Omental fat pad (tissue), 4 donors: Measurements from ENCODE around the gene SMARCD3. TPM values are rescaled to one million over a fixed set of nuclear protein-coding genes. Genes with fewer than 3 reads are reported as not detected.
A peak's percentile ranks its signal among the peaks of the same experiment; 100 is the strongest.

Source experiments
- ATAC-seq: fragments of 150-250 bp; one replicate; pipeline ENCODE4 v1.9.1; 2016; ENCODE audit warnings: mild to moderate bottlenecking, moderate library complexity; ENCODE audit not compliant: low FRiP score
- DNase-seq: peaks from one replicate; pipeline ENCODE4 v3.0.0-alpha.2; 2019; ENCODE audit warnings: low spot score
- total RNA-seq, 4 donors: library from RNA; depleted of rRNA; stranded (reverse); fragments of >200 nt; gene quantifications; one replicate each; pipeline ENCODE4 v1.1.0, GENCODE V29; 2016
- TF ChIP-seq, protein P1 (sequence below), 3 donors: fragments of 450-650 bp; IDR thresholded peaks; one replicate each; pipeline ENCODE4 v1.5.1; 2016 to 2017; ENCODE audit warnings: antibody characterized with exemption in 3 of 3, mild to moderate bottlenecking in 3 of 3, moderate library complexity in 2 of 3

Gene SMARCD3
- total RNA-seq, 4 donors from 2014 or later = 19.7 to 57.5 (median 31.2) TPM

GRCh38 chr7:151226875-151227782, 21.4 kb downstream of the SMARCD3 start, which contains the start of gene ABCF2:
Gene ABCF2 (minus strand): TSS chr7:151227205. CDS start chr7:151226458, 747 bp downstream.
- DNase-seq (peak; percentile 99), ATAC-seq (peak; percentile 100)
- TF ChIP-seq, protein P1, sequence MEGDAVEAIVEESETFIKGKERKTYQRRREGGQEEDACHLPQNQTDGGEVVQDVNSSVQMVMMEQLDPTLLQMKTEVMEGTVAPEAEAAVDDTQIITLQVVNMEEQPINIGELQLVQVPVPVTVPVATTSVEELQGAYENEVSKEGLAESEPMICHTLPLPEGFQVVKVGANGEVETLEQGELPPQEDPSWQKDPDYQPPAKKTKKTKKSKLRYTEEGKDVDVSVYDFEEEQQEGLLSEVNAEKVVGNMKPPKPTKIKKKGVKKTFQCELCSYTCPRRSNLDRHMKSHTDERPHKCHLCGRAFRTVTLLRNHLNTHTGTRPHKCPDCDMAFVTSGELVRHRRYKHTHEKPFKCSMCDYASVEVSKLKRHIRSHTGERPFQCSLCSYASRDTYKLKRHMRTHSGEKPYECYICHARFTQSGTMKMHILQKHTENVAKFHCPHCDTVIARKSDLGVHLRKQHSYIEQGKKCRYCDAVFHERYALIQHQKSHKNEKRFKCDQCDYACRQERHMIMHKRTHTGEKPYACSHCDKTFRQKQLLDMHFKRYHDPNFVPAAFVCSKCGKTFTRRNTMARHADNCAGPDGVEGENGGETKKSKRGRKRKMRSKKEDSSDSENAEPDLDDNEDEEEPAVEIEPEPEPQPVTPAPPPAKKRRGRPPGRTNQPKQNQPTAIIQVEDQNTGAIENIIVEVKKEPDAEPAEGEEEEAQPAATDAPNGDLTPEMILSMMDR (IDR thresholded peaks at IDR 0.05) = no peak

GRCh38 chr7:151226560-151226874, 22.0 kb downstream of the SMARCD3 start:
- TF ChIP-seq, protein P1 (IDR thresholded peaks at IDR 0.05) = no peak
- DNase-seq (no peak), ATAC-seq (peak; percentile 3)

GRCh38 chr7:151225948-151226510, 22.5 kb downstream of the SMARCD3 start:
- no peak for ATAC-seq

GRCh38 chr7:151223728-151224127, 24.8 kb downstream of the SMARCD3 start:
- no peak for DNase-seq
- TF ChIP-seq, protein P1 (IDR thresholded peaks at IDR 0.05) = no peak
- no peak for ATAC-seq

More at GRCh38 chr7:151225948-151226510, 22.5 kb downstream of the SMARCD3 start:
- TF ChIP-seq, protein P1 (IDR thresholded peaks at IDR 0.05) = no peak
- no peak for DNase-seq

DNA sequence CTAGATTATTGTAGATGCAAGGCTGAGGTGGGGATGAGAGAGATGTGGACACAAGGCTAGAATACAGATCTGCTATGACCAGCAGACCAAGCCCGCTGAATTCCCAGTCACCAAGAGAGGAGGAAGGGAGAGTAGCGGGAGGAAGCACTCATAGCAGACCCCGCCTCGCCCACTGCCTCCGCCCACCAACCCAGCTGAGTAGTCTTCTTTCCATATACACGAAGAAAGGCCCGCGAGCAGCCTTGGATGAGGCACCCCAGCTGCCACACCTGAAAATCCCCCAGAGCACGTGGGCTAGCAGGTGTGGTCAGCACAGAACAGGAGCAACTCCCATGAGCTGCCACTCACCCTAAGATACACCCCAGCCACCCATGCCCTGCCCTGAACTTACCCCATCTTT, 30.3 kb downstream of the SMARCD3 start:
- TF ChIP-seq, protein P1 (IDR thresholded peaks at IDR 0.05) = no peak
- no peak for ATAC-seq

DNA sequence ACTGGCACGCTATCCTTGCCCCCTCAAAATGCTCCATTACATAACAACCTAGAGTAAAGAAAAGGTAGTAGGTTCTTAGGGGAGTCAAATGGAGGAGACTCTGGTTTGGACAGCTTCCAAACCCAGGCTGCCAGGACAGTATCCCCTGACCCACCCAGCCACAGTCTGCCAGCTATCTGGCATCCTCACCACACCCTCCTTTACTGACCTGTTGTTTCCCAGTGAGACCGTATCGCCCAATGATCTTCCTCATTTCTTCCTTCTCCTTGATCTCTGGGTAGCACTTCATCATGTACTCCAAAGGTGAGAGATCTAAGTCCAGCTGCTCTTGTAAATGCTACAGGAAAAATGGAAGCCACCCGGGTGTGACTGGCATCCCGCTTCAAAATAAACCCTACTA, 33.1 kb downstream of the SMARCD3 start:
- ATAC-seq = no peak
- TF ChIP-seq, protein P1 (IDR thresholded peaks at IDR 0.05) = no peak
- no peak for DNase-seq

More for the DNA sequence above, 30.3 kb downstream of the SMARCD3 start:
- DNase-seq = no peak
